Tibial nerve (tissue), 4 donors: Measurements from ENCODE around the gene ZNF280B. TPM values are rescaled to one million over a fixed set of nuclear protein-coding genes. Genes with fewer than 3 reads are reported as not detected.

Experiments
- DNase-seq, 2 donors: peaks; one replicate each; pipeline ENCODE4 v3.0.0-alpha.2; 2019; ENCODE audit warnings: low spot score in 2 of 2
- H3K27ac ChIP-seq, 4 donors: fragments of 200-600 bp; sonication (generic) in 3 of 4; one replicate each; pipeline ENCODE4 v1.5.1; 2017 to 2019; ENCODE audit warnings: mild to moderate bottlenecking in 1 of 4
- H3K27me3 ChIP-seq, 2 donors: fragments of 200-600 bp; sonication (generic) in 1 of 2; one replicate each; pipeline versions ENCODE4 v1.5.1 to v1.6.0; 2017 to 2019
- H3K36me3 ChIP-seq, 3 donors: fragments of 200-600 bp; sonication (generic); one replicate each; pipeline ENCODE4 v1.5.1; 2018 to 2019
- H3K4me1 ChIP-seq, 4 donors: fragments of 200-600 bp; sonication (generic) in 3 of 4; one replicate each; pipeline ENCODE4 v1.5.1; 2017 to 2019
- H3K4me3 ChIP-seq, 4 donors: fragments of 200-600 bp; sonication (generic) in 3 of 4; one replicate each; pipeline ENCODE4 v1.5.1; 2017 to 2019; ENCODE audit warnings: mild to moderate bottlenecking in 1 of 4, moderate library complexity in 1 of 4
- H3K9me3 ChIP-seq, 4 donors: fragments of 200-600 bp; sonication (generic) in 3 of 4; one replicate each; pipeline ENCODE4 v1.5.1; 2017 to 2019
- EP300 ChIP-seq, 2 donors: sonication (generic); formaldehyde crosslinking; IDR thresholded peaks; one replicate each; pipeline ENCODE4 v1.6.1; 2017; ENCODE audit warnings: antibody characterized with exemption in 2 of 2, mild to moderate bottlenecking in 1 of 2
- POLR2A ChIP-seq, 2 donors: fragments of 450-650 bp; IDR thresholded peaks; one replicate each; pipeline ENCODE4 v1.6.1; 2017; ENCODE audit warnings: antibody characterized with exemption in 2 of 2, mild to moderate bottlenecking in 2 of 2, moderate library complexity in 2 of 2
- WGBS, 2 donors: methylation state at CpG; one replicate each; pipeline ENCODE4 v1.1.5; 2018; 5-methylcytosine and 5-hydroxymethylcytosine counted together
- total RNA-seq, 4 donors: library from RNA; depleted of rRNA; stranded (reverse); fragments of >200 nt; gene quantifications; one replicate each; pipeline ENCODE4 v1.1.0, GENCODE V29; 2016
- TF ChIP-seq, protein P1 (sequence below), 5 experiments: fragments of 200-600 bp in 3 of 5; fragments of 450-650 bp in 2 of 5; sonication (generic) in 3 of 5; IDR thresholded peaks; one replicate each; pipeline ENCODE4 v1.5.1; 2016 to 2019; ENCODE audit warnings: antibody characterized with exemption in 5 of 5, mild to moderate bottlenecking in 3 of 5, moderate library complexity in 2 of 5

The ZNF280B gene, protein sequence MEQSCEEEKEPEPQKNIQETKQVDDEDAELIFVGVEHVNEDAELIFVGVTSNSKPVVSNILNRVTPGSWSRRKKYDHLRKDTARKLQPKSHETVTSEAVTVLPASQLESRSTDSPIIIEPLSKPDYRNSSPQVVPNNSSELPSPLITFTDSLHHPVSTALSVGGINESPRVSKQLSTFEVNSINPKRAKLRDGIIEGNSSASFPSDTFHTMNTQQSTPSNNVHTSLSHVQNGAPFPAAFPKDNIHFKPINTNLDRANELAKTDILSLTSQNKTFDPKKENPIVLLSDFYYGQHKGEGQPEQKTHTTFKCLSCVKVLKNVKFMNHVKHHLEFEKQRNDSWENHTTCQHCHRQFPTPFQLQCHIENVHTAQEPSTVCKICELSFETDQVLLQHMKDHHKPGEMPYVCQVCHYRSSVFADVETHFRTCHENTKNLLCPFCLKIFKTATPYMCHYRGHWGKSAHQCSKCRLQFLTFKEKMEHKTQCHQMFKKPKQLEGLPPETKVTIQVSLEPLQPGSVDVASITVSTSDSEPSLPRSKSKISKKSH
- under 1 TPM in 3 of 4 donors, not detected in 1; under 0.01 to 0.44 (median 0.30) TPM for total RNA-seq

DNA sequence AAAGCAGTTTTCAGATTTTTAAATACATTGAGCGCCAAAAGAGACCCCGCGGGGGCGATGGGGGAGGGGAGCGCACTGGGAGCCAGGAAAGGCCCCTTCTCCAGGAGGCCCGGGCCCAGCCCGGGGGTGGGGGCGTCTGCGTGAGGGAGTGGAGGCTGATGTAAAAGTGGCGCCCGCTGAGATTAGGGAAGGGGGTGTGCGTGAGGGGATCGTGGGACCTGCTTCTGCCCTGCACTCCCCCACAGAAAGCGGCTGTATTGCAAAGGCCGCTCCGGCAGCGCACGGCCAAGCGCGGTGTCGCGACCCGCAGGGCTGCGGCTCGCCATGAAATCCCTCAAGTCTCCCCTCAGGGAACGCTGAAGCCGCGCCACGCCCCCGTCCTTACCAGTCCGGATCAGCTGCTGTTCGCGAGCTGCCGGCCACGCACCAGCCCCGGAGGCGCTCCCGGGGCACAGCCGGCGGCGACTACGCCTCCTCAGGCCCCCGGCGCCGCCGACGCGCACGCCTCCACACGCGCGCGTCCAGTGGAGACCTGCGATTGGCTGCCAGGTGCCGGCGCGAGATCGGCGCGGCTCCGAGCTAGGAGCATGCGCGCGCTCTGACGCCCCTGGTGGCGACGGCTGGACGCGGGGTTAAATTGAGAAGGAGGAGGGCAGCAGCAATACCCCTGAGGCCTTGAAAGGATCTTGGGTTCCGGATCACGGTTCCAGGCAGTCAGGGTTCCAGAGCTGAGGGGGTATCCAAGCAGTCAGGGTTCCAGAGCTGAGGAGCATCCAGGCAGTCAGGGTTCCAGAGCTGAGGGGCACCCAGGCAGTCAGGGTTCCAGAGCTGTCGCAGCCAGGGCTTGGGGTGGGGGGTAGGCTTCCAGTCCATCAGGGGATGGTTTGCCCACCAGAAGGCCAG lies at the start of gene ZNF280B:
TSS of gene ZNF280B (minus strand) at position 469 of the 903 bp plus-strand sequence. CDS start 19,344 bp downstream, outside the sequence.
- Histone ChIP-seq H3K27me3 (no peaks in the 10 kb centered on the region), H3K27ac (no peak within 1 kb of the TSS), H3K4me3 (peak within 1 kb of the TSS; percentile 12 to 50 (median 33)), H3K4me1 (peaks cover 0 to 9% (median 0%) of the 10 kb centered on the region in 4 donors), H3K9me3 (peaks cover 0 to 29% (median 4%) of the 10 kb centered on the region in 4 donors), H3K36me3 (no peaks in the 10 kb centered on the region)
- TF ChIP-seq EP300 (IDR thresholded peaks at IDR 0.05) = no peak
- peak in 1 of 2 donors; percentile 7 for TF ChIP-seq POLR2A (IDR thresholded peaks at IDR 0.05)
- TF ChIP-seq, protein P1, sequence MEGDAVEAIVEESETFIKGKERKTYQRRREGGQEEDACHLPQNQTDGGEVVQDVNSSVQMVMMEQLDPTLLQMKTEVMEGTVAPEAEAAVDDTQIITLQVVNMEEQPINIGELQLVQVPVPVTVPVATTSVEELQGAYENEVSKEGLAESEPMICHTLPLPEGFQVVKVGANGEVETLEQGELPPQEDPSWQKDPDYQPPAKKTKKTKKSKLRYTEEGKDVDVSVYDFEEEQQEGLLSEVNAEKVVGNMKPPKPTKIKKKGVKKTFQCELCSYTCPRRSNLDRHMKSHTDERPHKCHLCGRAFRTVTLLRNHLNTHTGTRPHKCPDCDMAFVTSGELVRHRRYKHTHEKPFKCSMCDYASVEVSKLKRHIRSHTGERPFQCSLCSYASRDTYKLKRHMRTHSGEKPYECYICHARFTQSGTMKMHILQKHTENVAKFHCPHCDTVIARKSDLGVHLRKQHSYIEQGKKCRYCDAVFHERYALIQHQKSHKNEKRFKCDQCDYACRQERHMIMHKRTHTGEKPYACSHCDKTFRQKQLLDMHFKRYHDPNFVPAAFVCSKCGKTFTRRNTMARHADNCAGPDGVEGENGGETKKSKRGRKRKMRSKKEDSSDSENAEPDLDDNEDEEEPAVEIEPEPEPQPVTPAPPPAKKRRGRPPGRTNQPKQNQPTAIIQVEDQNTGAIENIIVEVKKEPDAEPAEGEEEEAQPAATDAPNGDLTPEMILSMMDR (IDR thresholded peaks at IDR 0.05) = peak in 4 of 5 experiments; percentile 11 to 41 (median 22)
- no peak for DNase-seq
- 3 to 4% methylated on average over 50 to 58 of the region's 72 CpGs for WGBS, 2 donors

DNA sequence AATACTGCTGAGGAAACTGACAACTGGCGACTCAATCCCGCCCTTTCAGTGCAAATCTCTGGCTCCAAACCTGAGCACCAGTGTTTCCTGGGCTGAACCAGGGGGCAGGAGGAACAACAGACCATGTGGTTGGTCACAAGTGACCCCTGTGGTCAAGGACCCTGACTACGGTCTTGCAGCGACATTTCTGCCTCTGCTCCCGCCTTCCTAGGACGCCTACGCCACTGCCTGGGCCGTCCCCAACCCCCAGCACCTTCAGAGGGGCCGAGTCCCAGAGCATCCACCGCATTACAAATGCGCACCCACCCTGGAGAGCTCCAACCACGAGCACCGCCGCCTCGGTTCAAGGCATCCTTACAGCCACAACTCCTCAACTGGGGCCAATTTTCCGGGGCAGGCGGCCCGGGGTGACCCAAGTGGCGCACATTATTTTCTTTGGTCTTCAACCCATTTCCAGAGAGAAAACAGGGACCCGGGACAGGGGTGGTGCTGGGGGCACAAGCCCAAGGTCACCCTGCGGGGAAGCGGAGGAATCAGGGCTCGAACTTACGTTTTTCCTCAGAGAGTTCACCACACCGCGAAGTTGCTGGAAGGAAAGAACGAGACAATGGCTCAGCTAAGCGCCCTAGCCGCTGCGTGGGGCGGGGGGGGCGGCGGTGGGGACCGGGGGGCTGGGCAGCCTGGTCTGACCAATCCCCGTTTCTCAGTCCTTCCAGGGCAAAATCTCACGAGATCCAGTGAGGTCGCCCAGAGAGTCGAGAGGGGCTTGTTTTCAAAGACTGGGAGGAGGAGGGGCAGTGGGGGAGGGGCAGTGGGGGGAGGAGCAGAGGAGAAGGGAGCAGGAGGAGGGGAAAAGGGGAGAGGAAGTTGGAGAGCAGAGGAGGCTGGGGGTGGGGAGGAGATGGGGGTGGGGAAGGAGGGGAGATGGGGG lies 48.7 kb upstream of the ZNF280B start:
- Histone ChIP-seq H3K4me1 (no peaks in the 10 kb centered on the region), H3K27me3 (no peaks in the 10 kb centered on the region), H3K9me3 (no peaks in the 10 kb centered on the region), H3K36me3 (no peaks in the 10 kb centered on the region), H3K27ac (no peak overlapping the region), H3K4me3 (no peak overlapping the region)
- 89 to 93% methylated on average over 38 of the region's 38 CpGs for WGBS, 2 donors
- TF ChIP-seq POLR2A (IDR thresholded peaks at IDR 0.05) = no peak
- no peak for TF ChIP-seq EP300 (IDR thresholded peaks at IDR 0.05)
- TF ChIP-seq, protein P1 (IDR thresholded peaks at IDR 0.05) = no peak
- DNase-seq = no peak

DNA sequence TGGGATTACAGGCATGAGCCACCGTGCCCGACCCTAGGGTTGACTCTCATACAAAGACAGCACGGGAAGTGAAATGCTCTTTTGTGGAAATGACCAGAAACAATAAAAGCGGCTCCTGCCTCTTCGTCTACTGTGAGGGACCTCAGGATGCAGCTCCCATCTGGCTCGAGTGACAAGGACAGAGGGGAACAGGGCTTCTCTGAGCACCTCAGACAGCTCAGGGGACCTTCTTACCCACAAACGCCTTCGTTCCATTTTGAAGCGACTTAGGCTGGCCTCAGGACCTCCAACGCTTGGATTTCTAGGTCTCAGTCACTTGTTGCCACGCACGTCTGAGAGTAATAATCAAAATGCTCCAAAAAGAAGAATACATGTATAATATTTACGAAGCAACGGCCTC lies 48.0 kb upstream of the ZNF280B start:
- Histone ChIP-seq H3K27ac (no peak overlapping the region), H3K4me3 (no peak overlapping the region), H3K9me3 (no peaks in the 10 kb centered on the region), H3K27me3 (no peaks in the 10 kb centered on the region), H3K4me1 (no peaks in the 10 kb centered on the region), H3K36me3 (no peaks in the 10 kb centered on the region)
- no peak for DNase-seq
- 92% methylated on average over 14 of the region's 14 CpGs for WGBS, 2 donors
- TF ChIP-seq EP300 (IDR thresholded peaks at IDR 0.05) (no peak), POLR2A (IDR thresholded peaks at IDR 0.05) (no peak)
- TF ChIP-seq, protein P1 (IDR thresholded peaks at IDR 0.05) = no peak

DNA sequence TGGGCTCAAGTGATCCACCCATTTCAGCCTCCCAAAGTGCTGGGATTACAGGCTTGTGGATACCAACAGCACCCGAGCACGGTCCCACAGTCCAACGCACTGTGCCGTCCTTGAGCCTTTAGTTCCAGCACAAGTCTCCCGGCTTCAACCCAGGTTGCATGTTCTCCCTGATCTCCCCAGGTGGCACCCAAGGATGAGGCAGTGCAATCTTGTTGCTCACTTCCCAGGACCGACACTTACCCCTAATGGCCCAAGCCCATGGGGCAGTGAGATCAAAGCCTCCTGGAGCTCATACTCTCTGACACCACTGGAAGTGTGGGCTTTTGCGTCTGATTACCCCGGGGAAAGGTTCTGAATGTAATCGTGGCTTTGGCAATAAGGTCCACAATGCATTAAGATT lies 47.1 kb upstream of the ZNF280B start:
- no peak for DNase-seq
- Histone ChIP-seq H3K27ac (no peak overlapping the region), H3K27me3 (no peaks in the 10 kb centered on the region), H3K4me3 (no peak overlapping the region), H3K4me1 (no peaks in the 10 kb centered on the region), H3K36me3 (no peaks in the 10 kb centered on the region), H3K9me3 (no peaks in the 10 kb centered on the region)
- TF ChIP-seq, protein P1 (IDR thresholded peaks at IDR 0.05) = no peak
- TF ChIP-seq POLR2A (IDR thresholded peaks at IDR 0.05) (no peak), EP300 (IDR thresholded peaks at IDR 0.05) (no peak)
- 90 to 94% methylated on average over 9 of the region's 9 CpGs for WGBS, 2 donors
